Smooth muscle cell of the brain vasculature (primary cell): ENCODE data around the gene BDH1.
"Not testable (repeated sequence)": the region's sequence is repeated elsewhere in the genome, so short reads cannot be mapped to it uniquely, and the experiment has no call there.

ENCODE experiments used
- DNase-seq: peaks from one replicate; pipeline ENCODE4 v3.0.0-alpha.2; 2012; ENCODE audit warnings: low read depth, low spot score

Gene BDH1

GRCh38 chr3:197520311-197521276 is 35.2 kb downstream of the BDH1 start:
- DNase-seq: no peak

GRCh38 chr3:197519801-197520211 is 36.0 kb downstream of the BDH1 start:
- DNase-seq: no peak

GRCh38 chr3:197518881-197519421 is 36.8 kb downstream of the BDH1 start:
- DNase-seq: no peak

- DNase-seq: not testable (repeated sequence)
These were observed 37.7 kb downstream of the BDH1 start for GRCh38 chr3:197517922-197518683.

- DNase-seq: not testable (repeated sequence)
These were observed 38.7 kb downstream of the BDH1 start for GRCh38 chr3:197516890-197517606.

- DNase-seq: no peak
These were observed 39.3 kb downstream of the BDH1 start for GRCh38 chr3:197516517-197516889.

GRCh38 chr3:197514786-197515355 is 40.9 kb downstream of the BDH1 start:
- DNase-seq: no peak

- DNase-seq: no peak
These were observed 41.6 kb downstream of the BDH1 start for GRCh38 chr3:197513953-197514785.

GRCh38 chr3:197512691-197513571 is 42.8 kb downstream of the BDH1 start:
- DNase-seq: no peak

- DNase-seq: no peak
These were observed 43.7 kb downstream of the BDH1 start for GRCh38 chr3:197511853-197512635.

- DNase-seq: no peak
These were observed 44.6 kb downstream of the BDH1 start for GRCh38 chr3:197511130-197511529.

- no peak for DNase-seq
These were observed 45.1 kb downstream of the BDH1 start for GRCh38 chr3:197510642-197511018.

GRCh38 chr3:197508924-197509775 is 46.6 kb downstream of the BDH1 start:
- DNase-seq: no peak

- no peak for DNase-seq
These were observed 47.3 kb downstream of the BDH1 start for GRCh38 chr3:197508461-197508860.

- DNase-seq: no peak
These were observed 47.7 kb downstream of the BDH1 start for GRCh38 chr3:197508051-197508451.

GRCh38 chr3:197507541-197507940 is 48.2 kb downstream of the BDH1 start:
- no peak for DNase-seq

- no peak for DNase-seq
These were observed 48.7 kb downstream of the BDH1 start for GRCh38 chr3:197507081-197507480.
